Activated CD4-positive, CD25-positive, alpha-beta regulatory T cell treated with anti-CD3 and anti-CD28 coated beads, Interleukin-2, amount 50 U/mL, for 72 hours (primary cell): Measurements from ENCODE around the gene LMF2.
"Not testable (repeated sequence)": the region's sequence is repeated elsewhere in the genome, so short reads cannot be mapped to it uniquely, and the experiment has no call there.

Experiments used
- DNase-seq: peaks from one replicate; pipeline ENCODE4 v3.0.0; 2021

Gene LMF2

GRCh38 chr22:50533856-50534711 lies 26.6 kb upstream of the LMF2 start:
- DNase-seq: not testable (repeated sequence)

DNA sequence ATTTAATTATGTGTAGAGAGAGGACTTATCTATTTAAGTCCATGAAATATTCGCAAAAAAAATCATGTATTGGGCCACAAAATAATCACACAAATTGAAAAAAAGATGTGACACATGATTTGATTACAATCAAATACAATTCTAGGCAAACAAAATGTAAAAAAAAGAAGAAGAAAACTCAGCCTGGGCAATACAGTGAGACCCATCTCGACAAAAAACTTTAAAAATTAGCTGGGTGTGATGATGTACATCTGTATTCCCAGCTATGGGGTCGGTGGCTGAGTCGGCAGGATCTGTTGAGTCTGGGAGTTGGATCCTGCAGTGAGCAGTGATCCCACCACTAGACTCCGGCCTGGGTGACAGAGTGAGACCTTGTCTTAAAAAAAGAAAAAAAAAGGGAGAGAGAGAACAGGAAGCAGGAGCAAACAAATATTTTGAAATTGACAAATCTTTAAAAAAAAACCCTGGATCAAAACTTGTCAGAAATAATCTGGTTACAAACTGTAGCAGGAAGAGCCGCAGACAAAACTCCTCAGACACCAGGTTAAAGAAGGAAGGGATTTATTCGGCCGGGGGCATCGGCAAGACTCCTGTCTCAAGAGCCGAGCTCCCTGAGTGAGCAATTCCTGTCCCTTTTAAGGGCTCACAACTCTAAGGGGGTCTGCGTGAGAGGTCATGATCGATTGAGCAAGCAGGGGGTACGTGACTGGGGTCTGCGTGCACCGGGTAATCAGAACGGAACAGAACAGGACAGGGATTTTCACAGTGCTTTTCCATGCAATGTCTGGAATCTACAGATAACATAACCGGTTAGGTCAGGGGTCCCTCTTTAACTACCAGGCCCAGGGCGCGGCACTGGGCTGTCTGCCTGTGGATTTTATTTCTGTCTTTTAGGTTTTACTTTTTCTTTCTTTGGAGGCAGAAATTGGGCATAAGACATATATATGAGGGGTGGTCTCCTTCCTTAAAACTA lies 25.6 kb upstream of the LMF2 start:
- no peak for DNase-seq

DNA sequence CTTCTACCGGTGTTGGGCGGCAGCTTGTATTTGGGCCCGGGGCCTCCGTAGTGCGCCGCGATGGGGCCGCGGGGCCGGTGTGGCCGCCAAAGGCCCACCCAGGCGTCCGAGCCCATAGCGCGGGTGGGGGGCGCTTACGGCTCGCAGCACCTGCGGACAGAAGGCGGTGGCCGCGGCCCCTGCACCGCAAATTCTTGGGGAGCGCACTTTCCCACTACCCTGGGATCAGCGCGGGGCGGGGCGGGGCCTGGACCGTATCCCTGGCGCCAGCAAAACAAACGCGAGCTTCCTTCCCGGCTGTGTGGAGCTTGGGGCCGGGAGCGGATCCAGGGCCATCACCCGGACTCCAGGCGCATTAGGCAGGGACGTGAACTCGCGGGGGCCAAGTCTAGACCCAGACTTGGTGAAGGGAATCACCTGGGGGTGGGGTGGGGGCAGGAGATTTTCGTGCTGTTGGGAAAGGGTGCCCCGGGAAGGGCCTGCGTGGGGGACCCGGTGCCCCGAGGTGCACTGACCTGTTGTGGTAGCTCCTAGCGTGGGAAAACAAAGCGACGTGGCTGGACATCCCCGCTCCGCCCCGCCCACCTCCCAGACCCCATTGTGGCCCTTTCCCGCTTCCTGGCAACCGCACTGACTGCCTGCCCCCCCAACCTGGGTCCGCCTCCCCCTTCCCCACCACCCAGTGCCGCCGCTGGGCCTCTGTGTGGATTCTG lies 24.6 kb upstream of the LMF2 start:
- no peak for DNase-seq

GRCh38 chr22:50531546-50531961 lies 24.1 kb upstream of the LMF2 start:
- DNase-seq: peak; percentile 82

DNA sequence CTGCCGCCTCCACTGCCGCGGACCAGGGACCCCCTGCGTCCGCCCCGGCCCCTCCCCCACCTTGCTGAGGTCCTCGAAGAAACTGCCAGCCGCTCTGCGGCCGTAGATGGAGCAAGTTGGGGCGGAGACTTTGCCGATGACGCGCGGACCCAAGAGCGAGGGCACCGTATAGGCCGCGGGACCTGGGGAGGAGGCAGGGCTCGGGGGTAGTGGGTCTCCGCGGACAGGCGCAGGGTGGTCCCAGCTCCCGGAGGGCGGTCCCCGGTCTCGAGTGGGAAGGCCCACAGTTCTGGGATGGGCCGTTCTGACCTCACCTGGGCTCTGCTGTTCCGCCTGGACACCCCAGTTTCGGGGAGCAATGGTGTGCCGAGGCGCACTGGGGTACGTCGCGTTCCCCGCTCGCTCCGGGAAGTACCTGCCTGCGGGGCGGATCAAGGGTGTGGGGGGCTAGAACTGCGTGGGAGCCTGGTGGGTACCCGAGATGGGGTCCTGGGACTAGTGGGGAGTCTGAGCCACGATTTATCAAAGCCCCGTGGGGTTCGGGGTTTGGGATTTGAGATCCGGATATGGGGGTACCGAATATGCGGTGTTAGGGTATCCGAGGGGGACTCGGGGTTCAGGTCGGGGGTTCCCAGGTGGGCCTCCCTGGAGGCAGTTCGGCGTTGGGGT lies 23.5 kb upstream of the LMF2 start:
- peak; percentile 87 for DNase-seq

- no peak for DNase-seq
Observed at GRCh38 chr22:50530580-50530876, 23.0 kb upstream of the LMF2 start.

DNA sequence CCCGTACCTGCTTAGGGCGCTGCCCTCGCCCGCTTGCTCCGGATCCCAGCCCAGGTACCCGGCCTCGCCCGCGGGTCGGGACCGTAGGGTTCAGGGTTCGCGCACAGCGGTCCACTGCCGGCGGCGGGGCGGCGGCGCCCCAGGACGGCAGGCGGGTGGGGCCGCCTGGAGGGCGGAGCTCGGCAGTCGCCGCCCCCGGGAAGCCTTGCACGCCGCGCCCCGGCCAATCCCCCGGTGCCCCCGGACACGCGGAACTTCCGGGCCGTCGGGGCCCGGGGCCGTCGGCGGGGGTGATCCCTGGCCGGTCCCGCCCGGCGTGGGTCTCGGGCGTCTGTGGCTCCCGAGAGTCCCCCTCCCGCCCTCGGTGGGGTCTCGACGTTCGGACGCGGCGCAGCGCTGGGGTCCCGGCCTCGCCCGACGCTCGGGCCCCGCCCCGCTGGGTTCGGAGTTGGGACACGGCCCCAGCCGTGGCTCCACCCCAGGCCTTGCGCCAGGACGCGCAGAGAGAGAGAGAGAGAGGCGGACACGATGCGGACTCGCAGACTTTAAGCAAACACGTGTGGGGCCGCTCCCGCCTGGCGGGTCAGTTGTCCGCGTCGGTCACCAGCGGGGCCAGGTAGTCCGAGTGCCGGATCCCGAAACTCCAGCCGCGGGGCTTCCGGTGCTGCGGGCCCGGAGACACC lies 22.5 kb upstream of the LMF2 start, which contains the start of gene TYMP:
Gene TYMP, minus strand, starts transcription at position 116 of the 683 bp plus-strand sequence. CDS start 303 bp downstream, outside the sequence.
- peak; percentile 84 for DNase-seq

DNA sequence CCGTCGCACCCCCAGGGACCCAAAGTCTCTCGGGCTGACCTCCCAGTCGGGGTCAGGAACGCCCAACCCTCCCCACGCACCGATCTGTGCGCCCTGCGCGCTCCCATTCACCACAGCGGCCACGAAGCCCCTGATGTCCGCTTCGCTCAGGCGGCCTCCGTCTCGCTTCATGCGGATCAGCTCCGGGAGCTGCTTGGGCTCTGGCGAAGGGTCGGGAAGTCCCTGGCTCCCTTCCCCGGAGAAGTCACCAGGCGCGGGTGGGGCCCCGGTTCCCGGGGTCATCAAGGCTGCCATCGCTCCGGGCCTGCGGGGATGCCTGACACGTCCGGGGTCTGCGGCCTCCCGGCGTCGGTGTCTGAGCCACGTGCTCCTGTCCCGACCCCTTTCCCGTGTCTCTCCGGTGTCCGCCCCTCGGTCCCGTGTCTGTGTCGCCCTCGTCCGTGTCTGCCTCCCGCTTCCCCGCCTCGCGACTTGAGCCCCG lies 22.0 kb upstream of the LMF2 start:
- no peak for DNase-seq

DNA sequence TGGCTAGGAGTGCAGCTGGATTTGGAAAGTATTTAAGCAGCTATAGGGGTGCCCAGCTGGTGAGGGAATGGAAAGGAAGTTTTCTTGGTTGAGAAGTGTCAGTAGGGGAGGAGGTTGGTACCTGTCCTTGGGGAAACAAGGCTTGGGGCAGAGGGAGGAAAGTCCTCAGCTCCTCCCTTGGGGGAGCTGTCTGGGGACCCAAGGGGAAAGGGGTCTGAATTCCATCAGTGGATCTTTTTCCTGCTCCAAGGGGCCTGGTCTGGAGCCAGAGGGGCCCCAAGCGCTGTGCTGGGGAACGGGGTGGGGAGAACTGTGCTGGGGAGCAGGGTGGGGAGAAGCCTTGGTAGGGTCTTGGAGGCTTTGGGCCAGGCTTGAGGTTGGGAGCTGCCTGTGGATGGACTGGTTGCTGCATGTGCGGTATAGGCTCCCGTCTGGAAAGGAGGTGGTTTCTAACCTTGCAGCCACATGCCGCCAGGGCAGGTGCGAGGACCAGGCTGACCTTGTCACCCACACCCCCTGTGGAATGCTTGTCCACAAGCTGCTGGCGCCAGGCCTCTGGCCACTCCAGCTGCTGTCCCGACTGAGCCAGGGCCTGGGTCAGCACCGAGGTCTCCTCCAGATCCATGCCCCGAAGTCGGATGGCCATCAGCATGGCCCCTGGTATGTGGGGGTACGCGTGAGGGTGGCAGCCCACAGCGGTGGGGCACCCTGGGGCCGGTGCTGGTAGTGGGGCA lies 21.3 kb upstream of the LMF2 start:
- DNase-seq: no peak

GRCh38 chr22:50527921-50528681 lies 20.6 kb upstream of the LMF2 start:
- DNase-seq: no peak

GRCh38 chr22:50526834-50527801 lies 19.6 kb upstream of the LMF2 start:
- peak; percentile 61 for DNase-seq

DNA sequence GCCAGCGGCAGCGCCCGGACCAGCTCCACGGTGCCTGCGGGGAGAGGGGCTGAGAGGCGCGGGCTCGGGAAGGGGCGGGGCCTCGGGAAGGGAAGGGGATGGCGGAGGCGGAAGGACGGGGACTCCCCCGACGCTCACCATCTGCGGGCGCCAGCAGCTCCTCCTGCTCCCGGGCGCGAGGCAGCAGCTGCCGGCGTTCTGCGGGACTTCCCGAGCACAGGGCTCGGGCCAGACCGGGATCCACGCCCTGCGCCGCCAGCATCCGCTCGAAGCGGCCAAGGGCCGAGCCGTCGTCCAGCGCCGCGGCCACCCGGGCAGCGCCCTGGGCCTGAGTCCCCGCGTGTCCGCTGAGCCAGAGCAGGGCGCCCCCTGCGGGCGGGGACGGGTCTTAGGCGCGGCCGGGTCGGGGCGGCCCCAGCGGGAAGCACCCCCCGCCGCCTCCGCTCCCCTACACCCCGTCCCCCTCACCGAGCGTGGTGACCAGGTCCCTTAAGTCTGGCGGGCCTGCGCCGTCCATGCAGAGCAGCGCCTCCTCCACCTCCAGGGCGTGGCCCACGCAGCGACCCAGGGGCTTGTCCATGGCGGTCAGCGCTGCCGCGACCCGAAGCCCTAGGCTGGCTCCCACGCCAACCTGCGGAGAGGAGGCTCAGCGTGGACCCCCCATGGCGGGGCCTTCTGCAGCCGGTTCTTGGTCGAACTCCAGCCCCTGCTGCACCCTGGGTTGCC lies 18.8 kb upstream of the LMF2 start:
- peak; percentile 86 for DNase-seq

GRCh38 chr22:50525858-50526107 lies 18.3 kb upstream of the LMF2 start:
- no peak for DNase-seq

- DNase-seq: peak; percentile 98
Observed at GRCh38 chr22:50525104-50525857, 17.8 kb upstream of the LMF2 start, which contains the start of gene SCO2. SCO2 (minus strand) TSS chr22:50525598; CDS start chr22:50524411, 1,187 bp downstream.

- no peak for DNase-seq
Observed at GRCh38 chr22:50524676-50525103, 17.2 kb upstream of the LMF2 start.

DNA sequence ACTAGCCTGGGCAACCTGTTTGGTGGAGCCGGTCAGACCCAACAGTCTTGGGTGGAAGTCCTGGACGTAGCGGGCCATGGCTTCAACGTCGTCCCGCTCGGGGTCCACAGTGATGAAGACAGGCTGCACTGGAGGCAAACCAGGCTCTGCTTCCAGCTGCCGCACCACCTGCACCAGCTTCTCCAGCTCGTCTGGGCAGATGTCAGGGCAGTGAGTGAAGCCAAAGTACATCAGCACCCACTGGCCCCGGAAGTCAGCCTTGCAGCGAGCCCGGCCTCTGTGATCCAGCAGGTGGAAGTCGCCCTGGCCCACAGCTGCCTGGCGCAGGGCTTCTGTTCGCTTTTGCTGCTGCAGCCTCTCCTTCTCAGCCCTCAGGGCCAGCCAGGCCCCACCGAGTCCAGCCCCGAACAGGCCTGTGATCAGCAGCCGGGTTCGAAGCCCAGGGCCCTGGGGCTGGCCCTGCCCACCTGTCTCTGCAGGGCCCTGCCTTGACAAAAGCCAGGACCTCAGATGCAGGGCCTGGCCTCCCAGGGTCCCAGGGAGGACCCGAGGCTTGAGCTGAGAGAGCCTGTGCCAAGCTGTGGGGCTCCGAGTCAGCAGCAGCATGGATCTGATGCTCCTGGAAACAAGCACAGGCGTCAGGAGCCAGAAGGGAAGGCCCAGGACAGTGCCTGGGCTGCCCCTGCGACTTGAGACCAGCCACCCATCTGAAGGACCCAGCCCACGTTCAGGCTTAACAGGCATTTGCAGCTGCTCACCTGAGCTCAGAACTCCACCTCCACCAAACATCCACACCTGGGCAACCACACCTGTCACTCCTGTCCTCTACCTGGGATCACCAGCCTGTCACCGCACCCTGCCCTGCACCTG lies 16.5 kb upstream of the LMF2 start:
- no peak for DNase-seq

DNA sequence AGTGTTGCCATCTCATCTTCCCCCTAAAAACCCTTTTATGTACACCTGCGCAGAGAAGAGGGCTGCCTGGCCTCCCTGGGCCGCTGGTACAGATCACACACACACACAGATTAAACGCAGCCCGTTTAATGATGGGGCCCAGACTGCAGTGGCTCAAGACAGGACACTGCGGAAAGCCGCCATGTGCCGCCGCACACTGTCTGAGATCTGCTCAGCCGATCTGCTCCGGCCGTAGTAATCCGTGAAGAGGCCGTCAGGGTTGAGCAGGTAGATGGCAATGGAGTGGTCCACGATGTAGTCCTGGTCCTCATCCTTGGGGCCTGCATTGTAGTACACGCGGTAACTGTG lies 15.9 kb upstream of the LMF2 start:
- DNase-seq: no peak
